Measurements from ENCODE around the gene TK2. TPM values are rescaled to one million over a fixed set of nuclear protein-coding genes. Genes with fewer than 3 reads are reported as not detected.

TK2 gene
- total RNA-seq, 1 experiment from 2014 or later, result 19.6 TPM

DNA sequence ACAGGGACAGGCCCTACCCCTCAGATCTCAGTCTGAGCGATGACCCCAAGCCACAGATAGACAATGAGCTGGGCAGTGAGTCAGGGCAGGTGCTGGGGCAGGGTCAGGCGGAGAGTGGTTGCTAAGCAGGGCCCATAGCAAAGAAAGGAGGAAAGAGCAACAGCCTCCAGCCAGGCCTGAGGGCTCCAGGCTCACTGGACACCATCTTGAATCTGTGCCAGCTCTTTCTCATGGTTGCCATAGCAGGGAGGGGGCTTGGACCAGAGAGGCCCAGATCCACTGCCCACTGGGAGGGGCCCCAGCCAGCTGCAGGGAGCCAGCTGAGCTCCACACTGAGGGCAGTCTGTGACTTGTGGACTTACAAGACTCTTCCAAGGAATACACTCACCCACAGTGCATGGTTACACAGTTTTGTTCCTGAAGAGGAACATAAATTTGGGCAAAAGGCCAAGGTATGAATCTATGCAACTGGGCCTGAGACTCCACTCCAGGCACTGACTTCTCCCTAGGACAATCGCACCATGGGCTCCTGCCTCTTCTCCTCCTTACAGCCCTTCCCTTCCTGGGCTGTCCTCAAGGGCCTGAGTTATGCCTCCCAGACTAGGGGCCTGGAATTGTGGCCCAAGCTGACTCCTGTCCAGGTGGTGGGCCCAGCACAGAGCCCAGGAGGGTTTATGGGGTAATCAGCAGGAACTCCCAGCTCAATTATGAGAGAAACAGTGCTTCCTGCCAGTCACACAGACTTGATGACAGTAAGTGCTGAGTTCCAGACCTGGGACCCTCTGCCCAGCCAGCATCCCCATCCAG is 62.9 kb downstream of the TK2 start:
- Histone ChIP-seq H3K36me3 (no peaks in the 10 kb centered on the region), H3K4me3 (no peak overlapping the region), H3K9me3 (no peaks in the 10 kb centered on the region), H3K27me3 (no peaks in the 10 kb centered on the region)
- peak; percentile 78 for DNase-seq

DNA sequence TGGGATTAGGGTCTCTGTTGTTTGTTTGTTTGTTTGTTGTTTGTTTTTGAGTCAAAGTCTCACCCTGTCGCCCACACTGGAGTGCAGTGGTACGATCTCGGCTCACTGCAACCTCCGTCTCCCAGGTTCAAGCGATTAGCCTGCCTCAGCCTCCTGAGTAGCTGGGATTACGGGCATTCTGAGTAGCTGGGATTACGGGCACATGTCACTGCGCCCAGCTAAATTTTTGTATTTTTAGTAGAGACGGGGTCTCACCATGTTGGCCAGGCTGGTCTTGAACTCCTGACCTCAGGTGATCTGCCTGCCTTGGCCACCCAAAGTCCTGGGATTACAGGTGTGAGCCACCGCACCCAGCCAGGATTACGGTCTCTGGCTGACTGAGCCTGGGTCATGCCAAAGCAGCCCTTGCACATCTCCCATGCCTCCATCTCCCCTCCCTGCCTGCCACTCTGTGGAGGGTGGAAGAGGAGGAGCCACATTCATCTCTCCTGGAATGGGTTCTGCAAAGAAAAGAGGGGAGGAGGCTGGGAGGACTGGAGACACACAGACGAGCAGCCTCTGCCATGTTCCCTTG is 63.6 kb downstream of the TK2 start:
- no peak for DNase-seq
- H3K27me3 ChIP-seq, result no peaks in the 10 kb centered on the region
- no peaks in the 10 kb centered on the region for H3K9me3 ChIP-seq
- no peak overlapping the region for H3K4me3 ChIP-seq
- H3K36me3 ChIP-seq, result no peaks in the 10 kb centered on the region

DNA sequence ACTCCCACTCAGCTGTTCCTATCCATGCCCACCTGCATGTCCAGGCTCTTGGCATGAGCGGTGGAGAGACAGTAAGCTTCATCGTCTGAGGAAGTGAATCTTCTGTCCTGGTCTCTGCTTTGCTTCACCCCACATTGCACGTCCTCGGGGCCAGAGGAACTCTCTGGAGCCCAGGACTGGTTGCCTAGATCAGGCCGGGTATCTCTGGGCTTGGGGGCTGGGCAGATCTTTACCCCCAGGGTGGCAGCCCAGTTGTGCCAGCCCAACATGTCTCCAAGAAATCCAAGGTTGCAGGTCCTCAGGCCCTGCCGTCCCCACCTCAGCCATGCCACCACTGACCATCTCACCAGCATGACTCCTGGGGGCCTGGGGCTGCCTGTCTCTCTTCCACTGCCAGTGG is 64.5 kb downstream of the TK2 start:
- DNase-seq, result no peak
- Histone ChIP-seq H3K9me3 (no peaks in the 10 kb centered on the region), H3K27me3 (no peaks in the 10 kb centered on the region), H3K4me3 (no peak overlapping the region), H3K36me3 (no peaks in the 10 kb centered on the region)

DNA sequence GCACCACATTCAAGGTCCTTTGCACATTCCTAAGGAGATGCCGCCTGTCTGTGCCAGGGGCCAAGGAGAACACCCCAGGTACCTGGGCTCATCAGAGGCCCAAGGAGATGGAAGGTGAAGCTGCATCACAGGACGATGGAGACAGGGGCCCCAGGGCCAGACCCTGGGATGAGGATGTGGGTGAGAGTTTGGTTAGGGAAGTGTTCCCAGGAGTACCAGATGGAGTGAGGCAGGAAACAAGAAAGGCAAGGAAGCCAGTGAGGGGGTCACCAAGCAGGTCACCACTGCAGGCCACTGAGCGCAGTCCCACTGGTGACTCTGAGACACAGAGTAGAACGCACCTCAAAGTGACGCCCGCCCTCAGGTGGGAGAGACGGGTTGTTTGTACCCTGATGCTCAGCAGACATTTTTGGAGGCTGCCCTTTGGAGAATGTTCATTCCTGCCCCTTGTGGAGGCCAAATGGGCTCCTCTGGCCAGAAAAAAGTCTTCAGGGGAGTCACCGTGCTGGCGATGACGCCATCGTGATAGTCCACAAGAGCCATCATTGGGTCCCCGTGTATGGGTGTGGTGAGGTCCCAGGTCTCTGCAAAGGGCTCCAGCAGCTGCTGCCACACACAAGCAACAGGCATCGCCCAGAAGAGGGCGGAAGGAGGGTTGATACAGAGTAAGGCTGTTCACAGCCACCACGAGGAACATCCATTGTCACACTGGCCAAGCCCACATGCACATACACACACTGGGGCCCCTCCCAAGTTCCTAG is 65.3 kb downstream of the TK2 start:
- H3K36me3 ChIP-seq, result no peaks in the 10 kb centered on the region
- no peak overlapping the region for H3K4me3 ChIP-seq
- H3K27me3 ChIP-seq, result no peaks in the 10 kb centered on the region
- no peak for DNase-seq
- H3K9me3 ChIP-seq, result no peaks in the 10 kb centered on the region

DNA sequence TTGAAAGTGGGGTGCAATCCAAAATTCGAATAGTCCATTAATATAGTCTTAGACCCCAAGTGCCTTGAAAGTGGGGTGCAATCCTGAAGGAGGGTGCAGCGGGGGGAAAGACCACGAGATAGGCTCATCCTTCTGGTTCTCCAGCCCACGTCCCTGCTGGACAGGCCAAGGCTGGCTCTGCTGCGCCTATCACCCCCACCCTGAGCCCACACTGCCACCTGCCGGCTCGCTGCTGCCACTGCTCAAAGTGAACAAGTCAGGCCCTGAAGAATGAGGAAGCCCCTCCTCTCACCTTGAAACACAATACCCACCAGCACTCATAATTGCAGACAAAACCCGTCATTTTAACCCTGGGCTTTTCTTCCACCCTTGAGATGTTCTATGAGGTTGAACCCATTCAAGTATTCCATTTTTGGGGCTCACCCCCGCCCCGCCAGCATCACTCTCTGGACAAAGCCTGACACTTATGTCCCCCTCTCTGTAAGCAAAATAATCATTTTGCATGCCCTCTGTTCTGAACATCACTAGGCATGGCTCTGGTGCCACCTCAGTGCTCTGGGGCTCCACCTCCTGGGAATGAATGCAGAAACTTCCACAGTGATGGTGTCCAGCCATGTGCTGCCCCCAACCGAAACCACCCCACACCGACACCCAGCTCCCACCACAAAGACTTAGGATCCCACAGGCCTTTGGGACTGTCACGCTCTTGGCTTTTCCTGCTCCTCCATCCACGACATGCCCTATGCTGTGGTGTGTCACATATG is 66.1 kb downstream of the TK2 start:
- Histone ChIP-seq H3K27me3 (no peaks in the 10 kb centered on the region), H3K4me3 (no peak overlapping the region), H3K36me3 (no peaks in the 10 kb centered on the region), H3K9me3 (no peaks in the 10 kb centered on the region)
- peak; percentile 63 for DNase-seq

DNA sequence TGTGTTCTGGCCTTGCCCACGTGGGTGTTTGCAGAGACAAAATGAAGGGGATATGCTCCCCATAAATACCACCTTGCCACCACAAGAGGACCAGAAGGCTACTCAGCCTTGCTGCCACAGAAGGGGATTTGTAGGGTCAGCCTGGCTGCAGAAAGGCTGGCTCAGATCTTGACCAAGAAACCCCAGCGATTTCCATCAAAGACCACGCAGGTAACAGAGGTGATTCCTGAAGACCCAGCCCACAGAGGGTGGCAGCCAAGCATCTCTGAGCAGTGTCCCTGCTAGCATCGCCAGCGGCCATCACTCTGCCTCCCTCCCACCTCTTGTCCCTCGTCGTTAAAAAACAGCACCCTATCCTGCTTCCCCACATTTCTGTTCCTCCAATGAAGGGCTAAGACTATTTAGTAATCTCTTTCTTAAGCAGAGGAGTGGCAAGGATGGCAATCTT is 68.0 kb downstream of the TK2 start:
- DNase-seq, result no peak
- no peaks in the 10 kb centered on the region for H3K9me3 ChIP-seq
- no peaks in the 10 kb centered on the region for H3K36me3 ChIP-seq
- H3K27me3 ChIP-seq, result no peaks in the 10 kb centered on the region
- no peak overlapping the region for H3K4me3 ChIP-seq

DNA sequence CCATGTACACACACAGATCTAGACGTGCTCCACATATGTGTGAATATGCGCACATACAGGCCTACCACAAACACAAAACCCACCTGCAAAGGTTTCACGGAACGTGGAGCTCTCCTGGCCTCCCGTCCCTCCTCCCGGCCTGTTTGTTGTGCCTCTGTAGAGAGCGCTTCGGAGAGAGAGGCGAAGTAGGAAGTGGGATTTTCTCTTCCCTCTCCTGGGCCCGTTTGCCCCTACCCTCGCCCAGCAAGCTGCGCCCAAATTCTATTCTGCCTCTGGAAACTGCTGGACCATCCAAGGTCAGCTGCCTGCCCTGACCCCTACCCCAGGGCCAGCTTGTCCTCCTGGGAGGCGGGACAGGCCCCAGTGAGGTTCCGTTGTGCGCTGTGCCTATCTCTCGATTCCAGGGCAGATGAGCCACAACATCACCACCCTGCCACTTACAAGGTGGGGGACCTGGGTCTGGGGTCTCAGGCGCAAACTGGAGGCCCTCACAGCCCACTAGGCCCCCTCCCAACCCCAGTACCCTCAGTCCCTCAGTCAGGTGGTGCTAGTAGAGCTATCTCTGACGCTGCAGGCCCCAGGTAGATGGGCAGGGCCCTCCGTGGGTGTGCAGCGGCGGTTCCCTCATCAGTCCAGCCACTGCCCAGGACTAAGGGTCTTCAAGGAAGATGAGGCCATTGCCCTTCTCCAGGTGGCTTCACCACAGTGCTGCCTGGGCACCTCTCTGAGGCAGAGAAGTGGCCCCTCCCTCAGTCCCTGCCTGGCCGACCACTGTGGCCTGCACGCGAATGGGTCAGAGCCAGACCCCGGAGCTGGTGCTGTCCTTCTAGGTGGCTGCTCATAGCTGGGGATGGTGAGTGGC is 68.6 kb downstream of the TK2 start:
- Histone ChIP-seq H3K27me3 (no peaks in the 10 kb centered on the region), H3K9me3 (no peaks in the 10 kb centered on the region), H3K4me3 (no peak overlapping the region), H3K36me3 (no peaks in the 10 kb centered on the region)
- no peak for DNase-seq

DNA sequence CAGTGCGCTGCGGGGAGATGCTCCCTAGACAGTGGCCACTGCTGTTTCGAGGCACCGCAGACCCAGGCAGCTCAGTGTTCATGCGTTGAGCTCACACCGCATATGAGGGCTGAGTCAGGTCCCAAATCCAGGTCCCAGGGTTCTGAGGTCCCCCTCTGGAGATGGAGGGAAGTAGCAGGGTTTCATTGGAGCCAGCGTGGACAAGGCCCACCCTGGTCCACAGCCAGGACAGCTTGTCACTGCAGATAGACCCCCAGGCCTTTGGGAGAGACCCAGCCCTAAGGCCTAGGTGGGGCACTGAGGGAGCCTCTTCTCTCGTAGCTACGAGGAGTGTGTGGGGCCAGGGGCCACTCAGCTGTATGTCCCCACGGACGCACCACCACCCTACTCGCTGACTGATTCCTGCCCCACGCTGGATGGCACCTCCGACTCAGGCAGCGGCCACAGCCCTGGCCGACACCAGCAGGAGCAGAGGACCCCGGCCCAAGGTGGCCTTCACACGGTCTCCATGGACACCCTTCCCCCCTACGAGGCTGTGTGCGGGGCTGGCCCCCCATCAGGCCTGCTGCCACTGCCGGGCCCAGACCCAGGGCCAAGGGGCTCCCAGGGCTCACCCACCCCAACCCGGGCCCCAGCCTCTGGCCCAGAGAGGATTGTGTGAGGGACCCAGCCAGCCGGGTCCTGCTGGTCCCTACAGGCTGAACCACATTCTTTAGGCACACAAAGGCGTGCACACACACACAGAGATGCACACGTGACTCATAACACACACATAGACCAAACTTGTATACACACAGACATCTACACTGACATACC is 69.4 kb downstream of the TK2 start:
- H3K27me3 ChIP-seq, result no peaks in the 10 kb centered on the region
- no peak overlapping the region for H3K4me3 ChIP-seq
- H3K9me3 ChIP-seq, result no peaks in the 10 kb centered on the region
- no peak for DNase-seq
- no peaks in the 10 kb centered on the region for H3K36me3 ChIP-seq

DNA sequence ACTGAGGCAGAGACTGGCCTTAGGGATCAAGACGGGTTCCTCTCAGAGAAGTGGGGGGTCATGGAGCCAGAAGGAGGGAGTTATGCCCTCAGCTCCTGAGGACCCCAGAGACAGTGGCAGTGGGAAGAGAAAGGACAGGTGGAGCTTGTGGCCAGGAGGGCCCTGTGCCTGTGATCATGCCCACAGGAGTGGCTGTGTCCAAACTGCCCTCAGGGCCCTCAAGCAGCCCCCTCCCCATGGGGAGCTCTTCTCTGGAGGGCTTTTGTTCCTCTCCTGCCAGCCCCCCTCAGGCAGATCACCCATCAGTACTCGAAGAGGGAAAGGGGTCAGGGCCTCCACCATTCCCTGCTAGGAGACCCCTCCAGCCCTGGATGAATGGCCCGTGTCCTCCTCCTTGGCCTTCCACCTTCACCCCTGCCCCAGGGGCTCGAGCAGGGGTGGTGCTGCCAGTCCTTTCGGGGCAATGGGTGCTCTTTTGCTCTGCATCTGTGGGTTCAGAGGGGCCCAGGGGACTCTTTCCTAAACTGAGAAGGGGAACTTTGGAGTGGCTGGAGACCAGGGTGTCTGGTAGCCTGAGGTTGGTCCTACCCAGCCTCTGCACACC is 70.2 kb downstream of the TK2 start:
- H3K9me3 ChIP-seq, result no peaks in the 10 kb centered on the region
- DNase-seq, result no peak
- no peak overlapping the region for H3K4me3 ChIP-seq
- H3K36me3 ChIP-seq, result no peaks in the 10 kb centered on the region
- H3K27me3 ChIP-seq, result no peaks in the 10 kb centered on the region

DNA sequence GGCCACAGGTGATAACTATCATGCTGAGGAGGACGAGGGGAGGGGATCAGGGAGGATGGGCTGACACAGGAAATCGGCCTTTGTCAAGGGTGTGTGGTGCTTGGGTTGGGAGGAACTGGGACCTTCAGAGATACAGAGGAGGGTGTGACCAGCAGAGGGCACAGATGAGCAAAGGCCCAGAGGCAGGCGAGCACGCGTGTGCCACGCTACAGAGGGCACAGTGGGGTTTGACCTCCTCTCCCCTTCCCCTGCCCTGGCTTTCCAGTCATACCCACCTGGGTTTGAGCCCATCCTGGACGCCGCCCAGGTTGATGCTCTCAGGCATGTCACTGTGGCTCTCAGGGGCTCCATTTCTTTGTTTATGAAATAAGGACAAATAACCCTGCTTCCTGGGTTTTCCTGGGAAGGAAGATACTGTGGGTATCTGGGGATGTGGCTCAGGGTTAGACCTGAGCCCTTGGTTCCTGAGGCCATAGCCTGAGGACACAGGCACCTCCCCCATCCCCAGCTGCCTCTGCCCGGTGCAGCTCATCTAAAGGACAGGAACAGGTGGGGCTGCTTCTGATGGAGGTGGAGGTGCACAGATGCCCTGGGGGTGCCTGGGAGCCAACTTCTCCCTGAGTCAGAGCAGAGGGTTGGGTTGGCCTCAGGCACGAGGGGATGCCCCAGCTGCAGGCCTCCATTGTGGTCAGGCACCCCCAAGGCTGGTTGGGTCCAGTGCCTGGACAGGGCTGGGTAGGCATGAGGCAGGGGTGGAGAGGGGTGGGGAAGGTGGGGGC is 71.0 kb downstream of the TK2 start:
- Histone ChIP-seq H3K36me3 (no peaks in the 10 kb centered on the region), H3K27me3 (no peaks in the 10 kb centered on the region), H3K9me3 (no peaks in the 10 kb centered on the region), H3K4me3 (no peak overlapping the region)
- DNase-seq, result peak; percentile 58

DNA sequence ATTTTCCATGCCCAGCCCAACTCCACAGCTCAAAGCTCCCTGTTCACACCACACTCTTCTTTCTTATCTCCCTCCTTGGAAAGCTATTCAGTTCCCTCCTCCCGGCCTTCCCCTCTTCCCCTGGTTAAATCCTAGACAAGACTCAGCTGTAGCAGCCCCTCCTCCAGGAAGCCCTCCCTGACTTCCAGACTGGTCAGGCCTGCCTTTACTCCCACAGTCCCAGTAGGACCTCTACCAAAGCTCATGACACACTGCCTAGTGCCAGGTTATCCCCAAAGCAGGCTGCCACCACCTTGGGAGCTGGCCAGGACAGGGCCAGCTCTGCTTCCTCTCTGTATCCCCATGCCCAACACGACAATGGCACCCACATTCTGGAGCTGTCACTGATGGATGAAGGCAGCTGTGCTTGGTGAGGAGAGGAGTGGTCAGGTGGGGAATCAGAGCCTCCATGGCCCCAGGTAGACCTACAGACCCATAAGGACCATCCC is 72.8 kb downstream of the TK2 start:
- no peaks in the 10 kb centered on the region for H3K27me3 ChIP-seq
- no peak overlapping the region for H3K4me3 ChIP-seq
- no peaks in the 10 kb centered on the region for H3K36me3 ChIP-seq
- no peaks in the 10 kb centered on the region for H3K9me3 ChIP-seq
- no peak for DNase-seq

DNA sequence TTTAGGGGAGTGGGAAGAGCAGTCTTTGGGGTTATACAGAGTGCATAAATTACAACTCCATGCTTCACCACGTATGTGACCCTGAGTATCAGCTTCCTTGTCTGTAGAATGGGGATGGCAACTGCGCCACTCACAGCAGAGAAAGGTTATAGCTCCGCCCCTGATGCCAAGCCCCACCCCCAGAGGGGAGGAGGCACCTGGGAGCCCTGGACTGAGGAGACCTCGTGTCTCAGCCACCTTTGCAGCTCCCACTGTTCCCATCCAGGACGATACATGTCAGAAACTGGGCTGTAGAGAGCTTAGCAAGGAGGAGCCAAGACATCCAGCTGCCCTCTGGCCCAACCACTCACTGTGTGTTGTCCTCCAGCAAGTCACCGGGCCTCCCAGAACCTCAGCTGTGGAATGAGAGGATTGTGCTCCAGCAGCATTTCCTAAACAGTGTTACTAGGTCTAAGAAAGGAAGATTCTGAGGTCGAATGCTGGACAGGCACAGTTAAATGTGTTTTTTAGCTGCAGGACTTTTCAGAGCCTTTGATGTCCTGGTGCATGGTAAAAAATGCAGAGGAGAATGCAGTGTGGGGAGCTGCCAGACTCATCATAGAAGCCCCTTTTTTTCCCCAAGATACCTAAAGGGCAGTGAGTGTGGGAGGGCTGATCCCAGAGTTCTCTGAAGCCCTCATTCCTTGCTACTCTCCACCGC is 73.4 kb downstream of the TK2 start:
- no peaks in the 10 kb centered on the region for H3K9me3 ChIP-seq

DNA sequence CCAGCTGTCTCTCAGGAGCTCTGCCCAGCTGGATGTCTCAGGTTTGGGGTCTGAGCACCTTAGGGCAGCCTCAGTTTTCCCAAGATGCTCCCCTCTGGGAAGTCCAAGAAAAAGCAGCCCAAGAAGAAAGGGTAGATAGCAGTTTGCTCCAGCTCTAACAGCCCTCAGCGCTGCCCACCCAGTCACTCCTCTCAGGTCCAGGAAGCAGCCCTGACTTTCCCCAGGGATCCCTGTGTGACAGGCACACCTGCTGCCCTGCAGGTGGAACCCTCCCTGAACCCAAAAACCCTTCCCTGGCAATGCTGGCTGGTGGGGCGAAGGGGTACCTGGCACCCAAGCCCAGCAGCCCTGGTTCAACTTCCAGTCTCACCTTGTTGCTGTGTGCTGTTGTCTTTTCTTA is 74.7 kb downstream of the TK2 start:
- Histone ChIP-seq H3K9me3 (no peaks in the 10 kb centered on the region), H3K4me3 (no peak overlapping the region), H3K36me3 (no peaks in the 10 kb centered on the region), H3K27me3 (no peaks in the 10 kb centered on the region)
- DNase-seq, result no peak

More for the DNA sequence above, 73.4 kb downstream of the TK2 start:
- DNase-seq, result no peak
- Histone ChIP-seq H3K4me3 (no peak overlapping the region), H3K36me3 (no peaks in the 10 kb centered on the region), H3K27me3 (no peaks in the 10 kb centered on the region)

DNA sequence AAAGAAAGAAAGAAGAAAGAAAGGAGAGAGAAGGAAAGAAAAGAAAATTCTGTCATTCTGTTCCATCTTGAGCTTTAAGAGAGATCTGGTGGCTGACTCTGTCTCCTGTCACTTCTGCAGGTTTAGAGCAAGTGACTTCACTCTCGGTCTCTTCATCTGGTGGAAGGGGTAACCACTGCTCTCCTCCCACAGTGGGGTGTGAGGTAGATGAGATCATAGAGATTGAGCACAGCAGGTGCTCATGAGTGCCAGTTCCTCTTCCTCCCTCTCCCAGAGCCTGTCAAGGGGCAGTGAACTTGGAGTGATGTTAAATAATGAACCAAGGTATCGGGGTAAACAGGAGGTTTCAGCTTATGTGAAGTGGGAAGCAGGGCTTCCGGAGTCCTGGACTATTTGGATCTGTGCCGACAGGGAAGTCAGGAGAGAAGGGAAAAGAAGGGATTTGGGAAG is 75.1 kb downstream of the TK2 start:
- Histone ChIP-seq H3K9me3 (no peaks in the 10 kb centered on the region), H3K27me3 (no peaks in the 10 kb centered on the region), H3K36me3 (no peaks in the 10 kb centered on the region), H3K4me3 (no peak overlapping the region)
- no peak for DNase-seq
